Progenitor cell of endocrine pancreas (in vitro differentiated cells): ENCODE measurements around the gene NBAS. TPM values are rescaled to one million over a fixed set of nuclear protein-coding genes. Genes with fewer than 3 reads are reported as not detected.
A peak's percentile ranks its signal among the peaks of the same experiment; 100 is the strongest.

ENCODE experiments used
- DNase-seq: peaks from one replicate; pipeline ENCODE4 v3.0.0; 2021; ENCODE audit warnings: low spot score; ENCODE audit not compliant: unreplicated experiment
- H3K27ac Mint-ChIP-seq: 2 replicates; pipeline ENCODE4 v1.8.0; 2021; ENCODE audit warnings: mild to moderate bottlenecking, moderate library complexity, mixed read lengths
- H3K27me3 Mint-ChIP-seq: 2 replicates; pipeline ENCODE4 v1.8.0; 2021; ENCODE audit warnings: mixed read lengths
- H3K36me3 Mint-ChIP-seq: 2 replicates; pipeline ENCODE4 v1.8.0; 2022; ENCODE audit warnings: mixed read lengths; ENCODE audit not compliant: insufficient read depth
- H3K4me1 Mint-ChIP-seq: 2 replicates; pipeline ENCODE4 v1.8.0; 2021; ENCODE audit warnings: low read depth, mixed read lengths
- H3K4me3 Mint-ChIP-seq: 2 replicates; pipeline ENCODE4 v1.8.0; 2021; ENCODE audit warnings: low read depth, mild to moderate bottlenecking, moderate library complexity, mixed read lengths
- H3K9me3 Mint-ChIP-seq: 2 replicates; pipeline ENCODE4 v1.8.0; 2021; ENCODE audit warnings: low read depth, mixed read lengths
- CTCF ChIP-seq: fragments of 200-600 bp; sonication (generic); IDR thresholded peaks from one replicate; pipeline ENCODE4 v1.5.0; 2021; ENCODE audit warnings: antibody characterized with exemption, mild to moderate bottlenecking; ENCODE audit not compliant: unreplicated experiment
- total RNA-seq: library from RNA; stranded (reverse); gene quantifications from 2 replicates; pipeline ENCODE4 v1.2.1, GENCODE V29; 2021

The NBAS gene
- total RNA-seq, 1 donor from 2014 or later = 63.0 TPM

- DNase-seq = no peak
- H3K4me1 Mint-ChIP-seq = peaks cover 2% of the 10 kb centered on the region
- TF ChIP-seq CTCF = no peak
- no peaks in the 10 kb centered on the region for H3K27me3 Mint-ChIP-seq
- no peak overlapping the region for H3K27ac Mint-ChIP-seq
- H3K36me3 Mint-ChIP-seq = peaks cover 8% of the 10 kb centered on the region
- H3K9me3 Mint-ChIP-seq = peaks cover 5% of the 10 kb centered on the region
- no peak overlapping the region for H3K4me3 Mint-ChIP-seq
Observed at GRCh38 chr2:15242936-15243461, 318.1 kb downstream of the NBAS start.

- no peaks in the 10 kb centered on the region for H3K27me3 Mint-ChIP-seq
- DNase-seq = no peak
- TF ChIP-seq CTCF = no peak
- H3K4me3 Mint-ChIP-seq = no peak overlapping the region
- peaks cover 9% of the 10 kb centered on the region for H3K36me3 Mint-ChIP-seq
- H3K27ac Mint-ChIP-seq = peak overlapping the region; percentile 62
- peaks cover 2% of the 10 kb centered on the region for H3K4me1 Mint-ChIP-seq
- H3K9me3 Mint-ChIP-seq = peaks cover 5% of the 10 kb centered on the region
Observed at GRCh38 chr2:15241929-15242328, 319.2 kb downstream of the NBAS start.

- Mint-ChIP-seq H3K4me3 (no peak overlapping the region), H3K9me3 (peaks cover 5% of the 10 kb centered on the region), H3K36me3 (peaks cover 9% of the 10 kb centered on the region), H3K27me3 (no peaks in the 10 kb centered on the region), H3K4me1 (peaks cover 2% of the 10 kb centered on the region), H3K27ac (no peak overlapping the region)
- DNase-seq = no peak
- no peak for TF ChIP-seq CTCF
Observed at GRCh38 chr2:15241201-15241600, 319.9 kb downstream of the NBAS start.

GRCh38 chr2:15238028-15238427 is 323.1 kb downstream of the NBAS start:
- Mint-ChIP-seq H3K27ac (no peak overlapping the region), H3K4me3 (no peak overlapping the region), H3K9me3 (peaks cover 5% of the 10 kb centered on the region), H3K36me3 (peaks cover 5% of the 10 kb centered on the region), H3K4me1 (no peaks in the 10 kb centered on the region), H3K27me3 (no peaks in the 10 kb centered on the region)
- no peak for TF ChIP-seq CTCF
- no peak for DNase-seq

- peaks cover 24% of the 10 kb centered on the region for H3K36me3 Mint-ChIP-seq
- H3K27ac Mint-ChIP-seq = peak overlapping the region; percentile 53
- H3K4me1 Mint-ChIP-seq = no peaks in the 10 kb centered on the region
- no peaks in the 10 kb centered on the region for H3K27me3 Mint-ChIP-seq
- peaks cover 13% of the 10 kb centered on the region for H3K9me3 Mint-ChIP-seq
- H3K4me3 Mint-ChIP-seq = no peak overlapping the region
- DNase-seq = no peak
- no peak for TF ChIP-seq CTCF
Observed at GRCh38 chr2:15230599-15231192, 330.4 kb downstream of the NBAS start.
